ENCODE data around the gene PLEKHA6.
"Not testable (repeated sequence)": the region's sequence is repeated elsewhere in the genome, so short reads cannot be mapped to it uniquely, and the experiment has no call there.

The PLEKHA6 gene

DNA sequence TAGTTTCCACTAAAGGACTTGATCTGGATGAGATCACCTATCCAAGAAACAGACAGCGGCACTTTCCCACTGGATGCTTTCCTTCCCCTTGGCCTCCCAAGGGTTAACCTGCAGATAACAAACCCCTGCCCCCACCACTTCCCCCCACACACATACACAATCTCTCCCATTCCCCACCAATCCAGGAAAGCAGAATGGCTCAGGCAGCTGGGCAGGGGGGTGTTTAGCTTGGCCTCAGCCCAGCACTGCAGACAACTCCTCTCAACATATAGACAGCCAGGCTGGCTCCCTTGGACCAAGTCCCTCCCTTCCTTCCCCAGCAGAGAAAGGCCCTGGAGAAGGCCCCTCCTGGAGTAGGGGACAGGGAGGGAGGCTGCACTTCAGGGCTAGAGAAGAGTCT, 24.6 kb downstream of the PLEKHA6 start:
- DNase-seq: no peak

DNA sequence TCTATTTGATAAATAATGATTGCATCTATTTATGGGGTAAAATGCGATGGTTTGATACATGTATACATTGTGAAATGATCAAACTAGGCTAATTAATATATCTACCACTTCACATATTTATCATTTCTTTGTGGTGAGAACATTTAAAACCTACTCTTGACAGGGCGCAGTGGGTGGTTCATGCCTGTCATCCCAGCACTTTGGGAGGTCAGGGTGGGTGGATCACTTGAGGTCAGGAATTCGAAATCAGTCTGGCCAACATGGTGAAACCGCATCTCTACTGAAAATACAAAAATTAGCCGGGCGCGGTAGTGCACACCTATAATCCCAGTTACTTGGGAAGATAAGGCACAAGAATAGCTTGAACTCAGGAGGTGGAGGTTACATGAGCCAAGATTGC, 25.3 kb downstream of the PLEKHA6 start:
- DNase-seq: no peak

DNA sequence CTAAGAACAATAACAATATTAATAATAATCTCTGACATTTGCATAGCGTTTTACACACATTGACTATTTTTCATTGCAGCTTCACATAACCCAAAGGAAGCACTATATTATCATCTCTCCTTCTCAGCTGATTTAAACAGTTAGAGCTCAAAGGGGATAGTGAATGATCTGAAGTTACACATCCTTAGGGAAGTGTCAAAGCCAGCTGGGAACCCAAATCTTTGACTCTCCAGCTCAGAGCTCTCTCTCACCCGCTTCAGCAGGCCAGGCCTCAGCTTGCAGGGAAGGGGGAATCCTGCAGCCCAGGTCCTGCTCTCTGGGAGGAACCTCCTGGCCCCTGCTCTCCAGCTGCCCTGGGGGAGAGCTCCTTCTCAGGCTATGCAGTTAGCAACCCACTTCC, 26.3 kb downstream of the PLEKHA6 start:
- no peak for DNase-seq

DNA sequence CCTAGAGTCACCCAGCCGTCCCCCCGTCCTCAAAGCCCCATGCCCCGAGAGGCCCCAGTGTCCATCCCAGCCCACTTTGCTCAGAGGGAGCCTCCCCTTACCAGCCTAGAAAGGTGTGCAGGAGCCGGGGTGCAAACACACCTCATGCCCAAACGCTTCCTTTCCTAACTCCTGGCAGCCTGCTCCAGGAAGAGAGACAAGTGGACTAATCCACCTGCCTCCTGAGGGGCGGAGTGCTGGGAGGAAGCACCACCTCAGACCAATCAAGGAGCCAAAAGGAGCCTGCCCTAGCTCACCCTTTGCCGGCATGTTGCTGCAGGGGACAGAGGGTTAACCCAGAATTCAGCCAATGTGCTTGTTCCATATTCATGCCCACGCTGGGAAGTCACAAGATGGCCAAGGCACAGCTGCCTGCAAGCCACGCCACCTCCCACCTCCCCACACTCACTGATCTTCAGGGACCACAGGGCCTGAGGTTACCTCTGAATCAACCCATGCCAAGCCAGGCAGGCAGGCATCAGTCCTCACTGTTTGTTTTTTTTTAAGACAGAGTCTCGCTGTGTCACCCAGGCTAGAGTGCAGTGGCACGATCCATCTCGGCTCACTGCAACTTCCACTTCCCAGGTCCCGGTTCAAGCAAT, 27.8 kb downstream of the PLEKHA6 start:
- no peak for DNase-seq

DNA sequence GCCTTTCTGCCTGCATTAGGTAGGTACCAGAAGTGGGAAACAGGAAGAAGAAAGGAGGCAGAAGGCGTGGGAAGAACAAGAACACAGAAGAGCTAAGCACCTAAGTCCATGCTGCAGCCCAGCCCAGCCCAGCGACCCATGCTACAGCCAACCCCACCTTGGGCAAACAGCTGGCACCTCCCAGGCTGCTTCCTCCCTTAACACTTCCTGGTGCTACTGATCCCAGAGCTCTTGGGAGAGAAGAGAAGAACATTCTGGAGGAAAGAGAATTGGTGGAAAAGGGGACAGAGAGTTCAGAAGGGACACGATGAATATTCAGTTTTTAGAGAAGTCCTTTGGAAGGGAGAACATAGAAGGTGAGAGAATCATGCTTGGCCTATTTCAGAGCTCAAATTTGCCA, 28.5 kb downstream of the PLEKHA6 start:
- no peak for DNase-seq

DNA sequence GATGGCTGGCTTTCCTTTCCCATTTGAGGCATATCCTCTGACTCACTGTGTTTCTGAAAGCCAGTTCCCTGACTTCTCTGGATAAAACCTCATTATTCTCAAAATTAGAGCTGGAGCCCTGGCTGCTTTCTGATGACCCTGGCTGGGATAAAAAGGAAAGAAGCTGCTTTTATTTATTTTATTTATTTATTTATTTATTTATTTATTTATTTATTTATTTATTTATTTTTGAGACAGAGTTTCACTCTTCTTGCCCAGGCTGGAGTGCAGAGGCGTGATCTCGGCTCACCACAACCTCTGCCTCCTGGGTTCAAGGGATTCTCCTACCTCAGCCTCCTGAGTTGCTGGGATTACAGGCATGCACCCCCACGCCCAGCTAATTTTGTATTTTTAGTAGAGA, 31.9 kb downstream of the PLEKHA6 start:
- DNase-seq: not testable (repeated sequence)

DNA sequence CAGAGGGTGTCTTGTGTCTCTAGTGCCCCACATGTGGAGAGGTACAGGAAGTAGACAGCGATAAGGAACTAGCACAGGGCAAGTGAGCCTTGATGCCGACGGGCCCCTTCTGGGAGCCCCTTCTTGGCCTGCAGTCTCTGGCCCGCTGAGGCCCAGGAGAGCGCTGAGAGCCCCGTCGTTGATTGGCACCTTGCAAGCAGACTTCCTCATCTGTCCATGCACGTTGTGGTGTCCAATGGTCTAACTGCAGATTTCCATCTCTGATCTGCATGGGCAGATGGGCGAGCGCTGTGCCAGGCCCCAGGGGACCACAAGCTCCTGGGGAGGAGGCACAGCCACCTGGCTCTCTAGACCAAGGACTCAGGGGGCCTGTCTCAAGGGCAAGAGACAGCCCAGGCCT, 32.4 kb downstream of the PLEKHA6 start:
- no peak for DNase-seq

DNA sequence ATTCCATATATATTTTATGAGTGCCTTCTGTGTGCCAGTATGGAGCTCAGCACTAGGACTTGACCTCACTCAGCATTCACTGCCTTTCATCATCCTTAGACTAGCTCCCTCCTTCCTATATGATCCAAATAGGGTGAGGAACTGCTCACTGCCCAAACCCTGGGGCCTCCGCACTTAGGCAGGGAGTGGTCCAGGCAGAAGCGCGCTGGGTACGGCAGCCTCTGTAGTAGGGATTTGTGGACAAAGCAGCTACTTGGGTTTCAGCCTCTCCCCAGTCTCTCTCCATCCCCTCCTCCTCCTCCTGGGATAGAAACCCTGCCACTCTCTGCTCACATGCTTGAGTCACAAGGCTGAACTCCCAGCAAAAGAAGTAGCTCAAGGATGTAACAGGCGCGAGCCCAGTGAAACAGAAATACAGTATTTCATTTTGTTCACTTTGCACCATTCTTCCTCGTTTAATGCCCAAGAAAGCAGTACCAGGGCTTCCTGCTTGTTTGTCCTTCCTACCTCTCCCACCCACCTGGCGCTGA, 32.9 kb downstream of the PLEKHA6 start:
- DNase-seq: no peak

DNA sequence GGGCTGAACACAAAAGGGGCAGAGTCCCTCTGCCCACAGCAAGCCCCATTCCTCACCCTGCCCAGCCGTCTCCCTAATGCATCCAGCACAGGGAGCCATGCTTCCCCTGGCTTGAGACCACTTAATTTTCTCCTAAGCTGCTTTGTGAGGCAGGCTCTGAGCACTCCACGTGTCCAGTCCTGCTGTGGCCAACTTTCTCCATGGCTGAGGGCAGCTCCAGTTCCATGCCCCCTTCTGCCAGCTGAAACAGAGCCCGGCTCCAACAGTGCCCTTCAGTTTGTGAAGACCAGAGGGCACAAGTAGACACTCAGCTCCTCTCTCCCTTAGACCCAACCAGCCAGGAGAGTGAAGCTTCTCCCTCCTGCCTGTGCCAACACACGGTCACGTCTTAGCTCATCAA, 33.8 kb downstream of the PLEKHA6 start:
- DNase-seq: no peak

DNA sequence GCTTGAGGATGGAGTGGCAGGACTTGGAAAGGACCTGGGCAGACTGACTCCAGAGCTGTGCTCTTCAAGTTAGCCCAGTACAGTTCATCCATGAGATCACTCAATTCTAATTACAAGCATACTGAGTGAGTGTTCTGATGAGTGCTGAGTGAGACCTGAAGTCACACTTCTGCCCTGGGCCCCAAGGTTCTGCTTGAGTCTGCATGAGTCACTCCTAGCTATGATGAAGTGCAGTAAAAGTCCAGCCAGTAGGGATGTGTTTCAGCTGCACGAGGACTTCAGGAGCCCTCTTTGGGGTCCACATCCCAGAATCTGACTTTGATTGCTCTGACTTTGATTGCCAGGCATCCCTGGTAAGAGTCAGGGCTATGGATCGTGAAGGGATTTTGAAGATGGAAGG, 35.8 kb downstream of the PLEKHA6 start:
- no peak for DNase-seq

DNA sequence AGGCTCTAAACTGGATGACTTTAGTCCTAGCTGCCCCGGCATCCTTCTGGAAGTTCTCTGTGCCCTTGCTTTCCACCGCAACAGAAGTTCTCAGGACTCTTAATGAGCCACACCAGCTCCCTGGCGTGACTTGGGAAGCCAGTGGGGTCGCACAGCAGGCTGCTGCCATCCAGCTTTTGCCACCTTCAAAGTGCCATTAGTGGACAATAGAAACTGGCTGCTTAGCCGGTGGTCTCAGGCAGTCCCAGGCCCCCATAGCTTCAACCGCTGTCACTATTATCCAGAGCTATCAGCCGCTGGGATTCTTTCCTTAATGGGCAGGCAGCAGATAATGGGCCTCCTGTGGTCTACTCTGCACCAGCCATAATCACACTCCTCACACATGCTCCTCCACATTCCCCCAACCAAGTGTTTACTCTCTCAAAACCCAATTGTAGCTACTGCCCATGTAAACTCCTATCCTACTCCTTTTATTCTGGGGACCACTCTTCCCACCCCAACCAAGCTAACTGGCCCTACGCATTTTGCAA, 37.3 kb downstream of the PLEKHA6 start:
- no peak for DNase-seq

DNA sequence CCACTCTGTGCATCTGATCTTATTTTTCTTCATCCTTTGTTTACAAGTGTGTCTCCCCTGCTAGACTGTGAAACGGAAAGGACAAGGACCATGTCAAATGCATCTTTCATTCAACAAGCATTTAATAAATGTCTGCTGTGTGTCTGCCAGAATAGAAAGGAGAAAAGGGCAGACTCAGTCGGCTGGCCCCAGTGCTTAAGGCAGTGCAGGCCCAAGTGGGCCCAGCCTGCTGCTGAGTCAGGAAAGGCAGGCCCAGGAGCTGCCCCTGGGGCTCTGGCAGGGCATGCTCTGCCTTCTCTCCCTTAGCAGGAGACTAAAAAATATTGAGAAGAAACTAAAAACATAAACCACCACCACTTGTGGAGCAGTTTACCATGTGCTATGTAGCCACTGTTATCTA, 38.1 kb downstream of the PLEKHA6 start:
- DNase-seq: no peak

DNA sequence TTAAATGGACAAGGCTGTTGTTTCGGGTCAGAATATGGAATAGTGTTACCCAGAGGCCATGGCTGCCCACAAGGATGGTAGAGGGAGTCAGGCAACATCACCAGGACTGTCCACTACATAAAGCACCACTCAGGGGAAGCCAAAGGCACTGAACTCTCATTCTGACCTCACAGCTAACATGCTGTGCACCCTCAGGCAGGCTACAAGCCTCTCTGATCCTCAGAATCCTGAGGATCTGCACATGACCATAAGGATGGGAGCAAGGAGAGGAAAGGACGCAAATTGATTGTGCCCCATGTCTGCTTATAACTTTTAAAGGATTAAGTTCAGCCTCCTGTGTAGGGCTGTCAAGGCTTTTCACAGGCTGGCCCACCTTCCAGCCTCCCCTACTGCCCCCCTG, 38.7 kb downstream of the PLEKHA6 start:
- DNase-seq: no peak

DNA sequence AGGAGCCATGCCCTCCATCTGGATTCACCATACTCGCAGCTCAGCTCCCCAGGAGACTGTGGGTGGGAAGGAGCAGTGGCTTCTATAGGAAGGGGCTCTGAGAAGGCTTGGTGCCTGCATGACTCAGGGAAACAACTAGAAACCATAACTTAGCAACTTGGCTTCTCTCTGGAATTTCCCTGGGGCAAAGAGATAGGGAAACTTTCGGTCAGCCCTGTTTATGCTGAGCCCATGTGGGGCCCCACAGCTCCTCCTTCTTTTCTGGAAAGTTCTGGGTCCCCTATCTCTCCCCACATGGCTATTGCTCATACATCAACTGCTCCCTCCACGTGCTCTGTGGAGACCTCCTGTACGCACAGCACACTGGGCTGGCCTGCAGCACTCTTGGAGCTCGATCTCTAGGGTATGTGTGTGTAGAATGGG, 39.3 kb downstream of the PLEKHA6 start:
- DNase-seq: no peak

DNA sequence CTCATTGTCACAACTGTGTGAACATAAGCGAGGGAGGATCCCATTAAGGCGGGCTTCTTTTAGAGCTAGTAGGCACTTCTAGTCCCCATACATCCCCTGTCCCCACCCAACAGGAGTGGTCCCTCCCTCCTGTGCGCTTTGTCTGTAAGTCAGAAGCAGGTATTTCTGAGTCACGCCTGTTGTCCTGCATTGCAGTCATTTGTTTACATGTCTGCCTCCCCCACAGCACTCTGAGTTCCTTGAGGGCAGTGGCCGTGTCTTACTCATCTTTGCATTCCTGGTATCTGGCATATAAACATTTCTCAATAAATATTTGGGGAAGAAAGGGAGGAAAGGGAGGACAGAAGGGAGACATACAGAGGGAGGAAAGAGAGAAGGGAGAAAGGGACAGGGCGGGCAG, 40.3 kb downstream of the PLEKHA6 start:
- DNase-seq: no peak

DNA sequence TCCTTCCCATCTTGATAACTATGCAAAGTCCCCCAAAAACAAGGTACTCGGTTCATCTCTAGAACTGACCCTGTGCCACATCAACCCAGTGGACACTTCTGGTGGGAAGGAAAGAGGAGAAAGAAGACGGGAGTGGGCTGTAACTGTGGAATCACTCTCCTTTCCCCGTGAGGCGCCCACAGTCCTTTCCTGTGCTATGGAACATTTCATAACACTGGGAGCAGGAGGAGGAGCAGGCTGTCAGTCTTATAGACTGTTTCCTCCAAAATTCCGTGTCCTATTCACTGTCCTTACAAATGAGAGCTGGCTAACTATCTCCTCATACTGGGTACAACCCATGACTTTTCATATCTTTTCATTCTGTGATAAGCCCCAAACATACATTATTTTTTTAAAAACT, 40.7 kb downstream of the PLEKHA6 start:
- DNase-seq: no peak

DNA sequence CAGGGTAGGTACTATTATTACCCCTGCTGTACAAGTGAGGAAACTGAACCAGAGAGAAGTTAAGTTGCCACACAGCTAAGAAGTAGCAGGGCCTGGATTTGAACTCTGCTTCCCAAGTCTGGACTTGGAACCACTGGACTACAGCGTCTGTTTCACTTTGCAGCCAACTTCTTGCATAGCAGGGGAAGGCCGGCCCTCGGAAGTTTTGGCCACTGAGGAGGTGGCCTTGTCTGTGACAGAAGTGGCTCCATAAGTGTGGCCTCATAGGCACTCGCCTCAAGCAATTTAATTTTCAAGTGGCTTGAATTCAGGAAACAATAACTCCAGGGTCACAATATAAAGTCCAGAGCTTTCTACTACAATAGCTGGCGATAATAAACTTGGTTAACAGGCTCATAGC, 41.4 kb downstream of the PLEKHA6 start:
- no peak for DNase-seq

DNA sequence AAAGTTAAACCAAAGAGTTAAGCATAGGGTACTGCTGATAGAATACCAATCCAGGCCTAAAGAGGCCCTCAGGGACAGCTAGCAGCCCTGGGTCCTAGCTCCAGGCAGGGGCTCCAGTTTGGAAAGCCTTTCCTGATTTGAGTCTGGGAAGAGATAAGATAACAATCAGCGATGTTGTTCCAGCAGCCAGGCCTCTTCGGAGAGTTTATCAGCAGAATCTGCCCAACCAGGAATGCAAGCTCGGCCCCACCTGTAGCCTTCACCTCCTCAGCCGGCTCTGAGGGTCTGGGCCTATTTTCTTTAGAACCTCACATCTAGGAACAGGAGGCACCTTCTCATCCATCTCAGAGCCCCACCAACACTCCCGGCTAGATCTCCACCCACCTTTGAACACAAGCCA, 42.6 kb downstream of the PLEKHA6 start:
- no peak for DNase-seq

DNA sequence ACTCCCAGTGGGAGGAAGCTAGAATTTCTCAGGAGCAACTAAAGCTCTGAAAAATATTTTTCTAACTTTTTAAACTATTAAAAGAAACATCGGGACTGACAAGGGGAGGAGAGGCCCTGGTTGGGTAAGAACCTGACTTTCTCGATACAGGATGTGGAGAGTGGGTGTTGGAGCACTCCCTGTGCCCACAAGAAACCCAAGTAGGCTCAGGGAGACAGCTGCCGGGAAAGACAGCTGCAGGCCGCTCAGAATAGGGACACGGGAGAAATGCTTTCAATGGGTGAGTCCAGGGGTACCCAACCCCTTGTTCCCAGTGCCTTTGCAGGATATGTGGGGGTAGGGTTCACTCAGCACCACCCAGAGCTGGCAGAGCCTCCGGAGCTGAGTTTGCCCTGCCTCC, 43.6 kb downstream of the PLEKHA6 start:
- DNase-seq: no peak

DNA sequence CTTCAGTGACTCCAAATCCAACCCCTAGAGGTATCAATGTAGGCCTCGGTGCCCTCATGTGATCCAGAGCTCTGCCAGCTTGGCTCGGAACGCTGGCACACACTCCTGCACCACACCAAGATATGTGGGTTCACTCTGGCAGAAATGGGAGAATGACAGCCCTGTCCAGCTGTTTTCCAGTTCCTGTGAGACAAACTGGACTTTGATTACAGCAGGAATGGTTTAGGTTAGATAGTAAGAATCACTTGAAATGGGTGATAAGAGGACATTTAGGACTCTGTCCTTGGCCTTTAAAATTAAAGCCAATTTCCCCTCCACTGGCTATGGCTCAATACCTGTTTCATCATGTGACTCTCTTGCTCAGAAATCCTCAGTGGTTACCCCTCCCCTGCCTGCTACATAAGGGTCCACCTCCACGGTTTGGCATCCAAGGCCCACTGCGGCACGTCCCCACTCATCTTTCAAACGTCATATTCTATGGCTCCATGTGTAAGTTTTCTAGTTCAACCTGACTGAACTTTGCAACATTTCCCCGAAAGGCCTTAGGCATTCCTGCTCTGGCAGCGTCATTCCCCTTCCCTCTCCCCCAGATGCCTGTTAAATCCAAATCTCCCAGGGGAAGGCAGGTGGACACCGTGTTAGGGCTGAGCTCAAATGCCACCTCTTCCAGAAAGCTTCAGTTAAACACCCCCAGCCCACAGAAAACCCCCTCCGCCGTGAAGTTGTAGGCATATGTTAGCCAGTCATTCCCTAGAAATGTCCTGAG, 44.7 kb downstream of the PLEKHA6 start:
- no peak for DNase-seq

DNA sequence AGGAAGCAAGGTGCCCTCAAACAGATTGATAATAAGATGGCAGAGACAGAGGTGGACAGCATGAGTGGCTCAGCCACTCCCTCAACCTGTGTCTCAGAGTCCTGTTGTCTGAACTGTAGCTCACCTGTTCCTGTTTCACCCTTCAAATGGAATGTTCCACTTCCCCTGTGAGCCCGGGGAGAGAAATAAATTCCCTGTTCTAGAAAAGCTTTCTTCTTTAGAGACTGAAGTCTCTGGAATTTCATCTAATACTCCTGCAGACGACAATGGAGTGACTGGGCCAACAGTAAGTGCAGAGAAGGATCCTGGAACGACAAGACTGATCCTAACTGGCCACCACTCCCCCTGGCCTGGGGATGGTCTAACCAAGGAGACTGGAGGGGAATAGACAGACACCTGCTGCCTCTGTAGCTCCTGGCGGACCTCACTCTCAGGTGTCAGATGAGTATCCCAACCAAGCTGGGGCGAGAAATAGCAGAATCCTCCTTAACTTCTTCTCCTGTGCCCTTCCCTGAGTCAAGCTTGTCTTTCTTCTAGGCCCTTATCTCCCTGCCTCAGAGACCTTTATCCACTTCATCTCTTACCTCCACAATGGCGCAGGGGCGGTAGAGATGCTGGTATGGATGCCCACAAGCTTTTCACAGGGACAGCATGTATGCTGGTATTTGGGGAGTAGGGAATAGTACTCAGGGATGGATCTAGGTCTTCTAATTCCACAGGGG, 45.4 kb downstream of the PLEKHA6 start:
- DNase-seq: no peak

DNA sequence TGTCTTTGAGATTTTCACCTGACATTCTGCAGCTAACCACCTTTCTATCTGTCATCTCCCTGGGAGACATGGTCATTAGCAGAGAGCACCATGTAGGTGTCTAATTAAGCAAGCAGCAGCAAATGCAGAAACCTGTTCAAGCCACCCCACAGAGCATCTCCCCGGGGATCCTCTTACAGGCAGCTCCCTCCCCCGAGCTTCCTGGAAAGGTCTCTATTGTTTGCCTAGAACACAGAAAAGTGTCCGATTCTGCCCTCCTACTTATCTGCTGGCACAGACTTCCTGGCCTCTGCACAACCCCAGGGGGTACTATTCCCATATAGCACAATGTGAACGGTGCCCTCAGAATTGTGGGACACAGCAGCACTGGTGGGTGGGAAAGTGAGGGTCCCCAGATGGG, 46.1 kb downstream of the PLEKHA6 start:
- DNase-seq: no peak

DNA sequence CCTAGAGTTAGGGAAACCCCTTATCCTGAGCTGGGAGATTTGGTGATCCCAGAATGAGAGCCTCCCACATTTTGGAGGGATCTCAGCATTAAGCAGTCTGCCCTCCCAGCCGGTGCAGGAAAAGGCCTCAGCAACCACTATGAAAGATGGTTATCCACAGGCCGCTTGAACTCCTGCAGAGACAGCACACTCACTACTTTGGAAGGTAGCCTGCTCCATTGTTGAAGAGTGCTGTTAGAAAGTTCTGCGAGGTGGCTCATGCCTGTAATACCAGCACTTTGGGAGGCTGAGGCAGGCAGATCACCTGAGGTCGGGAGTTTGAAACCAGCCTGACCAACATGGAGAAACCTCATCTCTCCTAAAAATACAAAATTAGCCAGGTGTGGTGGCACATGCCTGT, 48.8 kb downstream of the PLEKHA6 start:
- DNase-seq: not testable (repeated sequence)
